ENCODE measurements around the gene USP28. TPM values are rescaled to one million over a fixed set of nuclear protein-coding genes. Genes with fewer than 3 reads are reported as not detected.
"Not testable (repeated sequence)": the region's sequence is repeated elsewhere in the genome, so short reads cannot be mapped to it uniquely, and the experiment has no call there.

USP28 gene
- polyA plus RNA-seq, 1 experiment = 38.7 TPM

- CTCF ChIA-PET = interaction anchor here (0.6 to 2.5 kb wide), 2 partner anchors 9 to 373 kb away, joined by 3 to 11 read pairs; no protein-coding TSS in a partner anchor
- POLR2A ChIA-PET = no interaction called here
Observed at GRCh38 chr11:113888848-113889247, 13.5 kb upstream of the USP28 start.

GRCh38 chr11:113885897-113886296 is 10.5 kb upstream of the USP28 start:
- ChIA-PET POLR2A (no interaction called here), CTCF (interaction anchor here (0.6 kb wide), 1 partner anchor 299 kb away, joined by 4 read pairs; no protein-coding TSS in a partner anchor)
- no peak for TF ChIP-seq CTCF (IDR thresholded peaks at IDR 0.05; ENCODE audit: low read depth, low read length)
- Histone ChIP-seq H3K27me3 (ENCODE audit: control insufficient read depth, insufficient read depth, low read length) (no peaks in the 10 kb centered on the region), H3K4me3 (ENCODE audit: low read depth, low read length) (no peak overlapping the region), H3K9me3 (ENCODE audit: control insufficient read depth, insufficient read depth, low read length) (no peaks in the 10 kb centered on the region), H3K27ac (ENCODE audit: low read depth, low read length) (no peak overlapping the region)
- no peak for DNase-seq (ENCODE audit: low read depth, low spot score)

More at GRCh38 chr11:113888848-113889247, 13.5 kb upstream of the USP28 start:
- Histone ChIP-seq H3K27ac (ENCODE audit: low read depth, low read length) (no peak overlapping the region), H3K4me3 (ENCODE audit: low read depth, low read length) (no peak overlapping the region), H3K9me3 (ENCODE audit: control insufficient read depth, insufficient read depth, low read length) (no peaks in the 10 kb centered on the region), H3K27me3 (ENCODE audit: control insufficient read depth, insufficient read depth, low read length) (no peaks in the 10 kb centered on the region)
- TF ChIP-seq CTCF (IDR thresholded peaks at IDR 0.05; ENCODE audit: low read depth, low read length) = no peak
- no peak for DNase-seq (ENCODE audit: low read depth, low spot score)

- CTCF ChIA-PET = interaction anchor here (1.2 to 3.3 kb wide), 2 partner anchors 12 to 377 kb away, joined by 4 to 16 read pairs; no protein-coding TSS in a partner anchor
- DNase-seq (ENCODE audit: low read depth, low spot score) = no peak
Observed at GRCh38 chr11:113884361-113884836, 9.0 kb upstream of the USP28 start.

GRCh38 chr11:113881856-113882255 is 6.5 kb upstream of the USP28 start:
- DNase-seq (ENCODE audit: low read depth, low spot score) = no peak
- Histone ChIP-seq H3K4me3 (ENCODE audit: low read depth, low read length) (no peak overlapping the region), H3K27ac (ENCODE audit: low read depth, low read length) (no peak overlapping the region), H3K27me3 (ENCODE audit: control insufficient read depth, insufficient read depth, low read length) (no peaks in the 10 kb centered on the region), H3K9me3 (ENCODE audit: control insufficient read depth, insufficient read depth, low read length) (no peaks in the 10 kb centered on the region)
- ChIA-PET POLR2A (no interaction called here), CTCF (interaction anchor here (1.2 to 3.3 kb wide), 2 partner anchors 14 to 380 kb away, joined by 3 to 16 read pairs; no protein-coding TSS in a partner anchor)
- no peak for TF ChIP-seq CTCF (IDR thresholded peaks at IDR 0.05; ENCODE audit: low read depth, low read length)

More at GRCh38 chr11:113884361-113884836, 9.0 kb upstream of the USP28 start:
- H3K4me3 ChIP-seq (ENCODE audit: low read depth, low read length) = no peak overlapping the region
- H3K27ac ChIP-seq (ENCODE audit: low read depth, low read length) = no peak overlapping the region
- H3K9me3 ChIP-seq (ENCODE audit: control insufficient read depth, insufficient read depth, low read length) = no peaks in the 10 kb centered on the region
- TF ChIP-seq CTCF (IDR thresholded peaks at IDR 0.05; ENCODE audit: low read depth, low read length) = no peak
- no peaks in the 10 kb centered on the region for H3K27me3 ChIP-seq (ENCODE audit: control insufficient read depth, insufficient read depth, low read length)
- POLR2A ChIA-PET = interaction anchor here (0.5 kb wide), 1 partner anchor 199 kb away, joined by 5 read pairs; no protein-coding TSS in a partner anchor

- no peak for TF ChIP-seq CTCF (IDR thresholded peaks at IDR 0.05; ENCODE audit: low read depth, low read length)
- Histone ChIP-seq H3K4me3 (ENCODE audit: low read depth, low read length) (no peak overlapping the region), H3K27me3 (ENCODE audit: control insufficient read depth, insufficient read depth, low read length) (no peaks in the 10 kb centered on the region), H3K27ac (ENCODE audit: low read depth, low read length) (no peak overlapping the region), H3K9me3 (ENCODE audit: control insufficient read depth, insufficient read depth, low read length) (no peaks in the 10 kb centered on the region; the same call in 1 of the 2 replicates)
- POLR2A ChIA-PET = no interaction called here
- CTCF ChIA-PET = no interaction called here
- DNase-seq (ENCODE audit: low read depth, low spot score) = no peak
Observed at GRCh38 chr11:113880971-113881370, 5.6 kb upstream of the USP28 start.

- H3K27me3 ChIP-seq (ENCODE audit: control insufficient read depth, insufficient read depth, low read length); H3K27ac ChIP-seq (ENCODE audit: low read depth, low read length); POLR2A ChIA-PET; H3K4me3 ChIP-seq (ENCODE audit: low read depth, low read length); DNase-seq (ENCODE audit: low read depth, low spot score); H3K9me3 ChIP-seq (ENCODE audit: control insufficient read depth, insufficient read depth, low read length): not testable (repeated sequence)
- CTCF ChIA-PET = interaction anchor here (1.1 kb wide), 1 partner anchor 17 kb away, joined by 3 read pairs; no protein-coding TSS in a partner anchor
Observed at GRCh38 chr11:113879446-113879845, 4.1 kb upstream of the USP28 start.
